ENCODE data around the gene SLC29A4. TPM values are rescaled to one million over a fixed set of nuclear protein-coding genes. Genes with fewer than 3 reads are reported as not detected.

The SLC29A4 gene
- total RNA-seq, 3 donors from 2014 or later, result 5.4 to 7.4 (median 5.5) TPM

DNA sequence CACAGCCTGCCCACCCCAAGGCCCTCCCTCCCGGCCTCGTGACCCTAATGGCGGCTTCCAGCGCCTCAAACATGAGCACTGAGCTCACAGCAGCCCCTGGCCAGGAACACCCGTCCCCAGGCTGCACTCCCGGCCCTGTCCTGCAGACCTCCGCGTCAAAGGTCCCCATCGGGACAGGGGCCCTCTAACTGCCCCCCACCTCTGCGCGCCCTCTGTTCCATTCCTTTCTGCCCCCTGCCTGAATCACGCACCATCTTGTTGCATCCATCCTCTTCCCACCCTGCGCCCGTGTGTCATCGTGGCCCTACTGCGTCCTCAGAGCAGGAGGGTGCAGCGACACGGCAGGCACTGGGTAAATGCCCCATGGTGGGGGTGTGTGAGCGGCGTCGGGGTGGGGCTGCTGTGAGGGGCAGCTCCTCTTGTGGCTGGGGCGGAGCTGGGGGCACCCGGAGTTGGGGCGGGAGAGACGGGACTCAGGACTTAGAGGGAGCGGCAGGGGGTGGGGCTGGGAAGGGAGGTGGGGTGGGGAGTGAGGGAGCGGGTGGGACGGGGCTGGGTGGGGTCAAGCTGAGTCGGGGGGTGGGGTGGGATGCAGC, 13.4 kb downstream of the SLC29A4 start:
- Histone ChIP-seq H3K4me3 (no peak overlapping the region), H3K4me1 (ENCODE audit: low read depth) (no peaks in the 10 kb centered on the region), H3K9me3 (no peaks in the 10 kb centered on the region), H3K36me3 (ENCODE audit: low read depth) (no peaks in the 10 kb centered on the region)
- DNase-seq (no peak), ATAC-seq (no peak)
- TF ChIP-seq CTCF (IDR thresholded peaks at IDR 0.05), result no peak
- intact Hi-C loops (cut with DNase I, micrococcal nuclease), result no loop called here

- no peak for TF ChIP-seq CTCF (IDR thresholded peaks at IDR 0.05)
- peak in 1 of 3 donors; percentile 27 for DNase-seq
- H3K4me3 ChIP-seq, result no peak overlapping the region
- H3K4me1 ChIP-seq (ENCODE audit: low read depth), result no peaks in the 10 kb centered on the region
- intact Hi-C loops (cut with DNase I, micrococcal nuclease), result no loop called here
- no peaks in the 10 kb centered on the region for H3K36me3 ChIP-seq (ENCODE audit: low read depth)
- H3K9me3 ChIP-seq, result no peaks in the 10 kb centered on the region
- ATAC-seq, result peak; percentile 48
Observed at GRCh38 chr7:5296611-5297226, 14.0 kb downstream of the SLC29A4 start.

- intact Hi-C loops (cut with DNase I, micrococcal nuclease), result no loop called here
- Histone ChIP-seq H3K36me3 (ENCODE audit: low read depth) (no peaks in the 10 kb centered on the region), H3K4me1 (ENCODE audit: low read depth) (no peaks in the 10 kb centered on the region), H3K4me3 (no peak overlapping the region), H3K9me3 (no peaks in the 10 kb centered on the region)
- no peak for TF ChIP-seq CTCF (IDR thresholded peaks at IDR 0.05)
- DNase-seq (no peak), ATAC-seq (no peak)
Observed at GRCh38 chr7:5300366-5300765, 17.6 kb downstream of the SLC29A4 start.

DNA sequence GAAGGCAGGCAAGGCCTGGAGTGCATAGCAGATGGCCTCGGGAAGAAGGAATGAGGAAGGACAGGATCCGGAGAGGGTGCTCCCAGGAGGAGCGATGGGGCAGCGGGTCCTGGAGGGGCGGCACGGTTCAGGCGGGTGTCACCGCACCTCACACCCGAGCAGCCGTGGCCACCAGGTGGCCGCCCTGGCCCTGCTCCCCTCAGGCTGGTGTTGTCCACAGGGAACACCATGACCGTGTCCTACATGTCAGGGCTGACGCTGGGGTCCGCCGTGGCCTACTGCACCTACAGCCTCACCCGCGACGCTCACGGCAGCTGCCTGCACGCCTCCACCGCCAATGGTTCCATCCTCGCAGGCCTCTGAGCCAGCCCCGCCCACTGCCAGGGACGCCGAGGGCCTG, 19.8 kb downstream of the SLC29A4 start:
- H3K36me3 ChIP-seq (ENCODE audit: low read depth), result no peaks in the 10 kb centered on the region
- no peak for ATAC-seq
- intact Hi-C loops (cut with DNase I, micrococcal nuclease), result no loop called here

DNA sequence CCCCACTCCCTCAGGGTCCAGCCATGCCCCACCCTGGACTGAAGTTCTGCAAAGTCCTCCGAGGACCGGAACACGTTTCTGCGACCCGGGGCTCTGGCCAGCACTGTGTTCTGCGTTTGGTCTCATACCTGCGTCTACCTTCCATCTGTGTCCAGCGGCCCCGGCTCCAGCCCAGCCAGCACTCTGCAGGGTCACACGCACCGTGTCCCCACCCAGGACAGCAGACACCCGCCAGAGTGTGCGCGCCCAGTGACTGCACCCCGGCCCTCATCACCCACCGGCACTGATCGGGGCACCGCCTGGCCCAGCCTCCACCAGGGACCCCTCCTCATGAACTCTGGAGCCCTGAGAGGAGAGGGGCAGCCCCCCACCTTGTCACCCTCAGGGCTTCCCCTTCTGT, 20.3 kb downstream of the SLC29A4 start:
- no peak for ATAC-seq
- Histone ChIP-seq H3K36me3 (ENCODE audit: low read depth) (no peaks in the 10 kb centered on the region), H3K9me3 (no peaks in the 10 kb centered on the region), H3K4me3 (no peak overlapping the region), H3K4me1 (ENCODE audit: low read depth) (no peaks in the 10 kb centered on the region)
- DNase-seq, result no peak
- intact Hi-C loops (cut with DNase I, micrococcal nuclease), result no loop called here
- TF ChIP-seq CTCF (IDR thresholded peaks at IDR 0.05), result no peak

More for the DNA sequence above, 19.8 kb downstream of the SLC29A4 start:
- H3K4me3 ChIP-seq, result no peak overlapping the region
- no peaks in the 10 kb centered on the region for H3K9me3 ChIP-seq
- no peak for TF ChIP-seq CTCF (IDR thresholded peaks at IDR 0.05)
- H3K4me1 ChIP-seq (ENCODE audit: low read depth), result no peaks in the 10 kb centered on the region
- DNase-seq, result no peak

Measured in mucosa of descending colon (tissue), 3 donors.